Measurements from ENCODE around the gene ELAPOR2.
"Not testable (repeated sequence)": the region's sequence is repeated elsewhere in the genome, so short reads cannot be mapped to it uniquely, and the experiment has no call there.

The ELAPOR2 gene, protein sequence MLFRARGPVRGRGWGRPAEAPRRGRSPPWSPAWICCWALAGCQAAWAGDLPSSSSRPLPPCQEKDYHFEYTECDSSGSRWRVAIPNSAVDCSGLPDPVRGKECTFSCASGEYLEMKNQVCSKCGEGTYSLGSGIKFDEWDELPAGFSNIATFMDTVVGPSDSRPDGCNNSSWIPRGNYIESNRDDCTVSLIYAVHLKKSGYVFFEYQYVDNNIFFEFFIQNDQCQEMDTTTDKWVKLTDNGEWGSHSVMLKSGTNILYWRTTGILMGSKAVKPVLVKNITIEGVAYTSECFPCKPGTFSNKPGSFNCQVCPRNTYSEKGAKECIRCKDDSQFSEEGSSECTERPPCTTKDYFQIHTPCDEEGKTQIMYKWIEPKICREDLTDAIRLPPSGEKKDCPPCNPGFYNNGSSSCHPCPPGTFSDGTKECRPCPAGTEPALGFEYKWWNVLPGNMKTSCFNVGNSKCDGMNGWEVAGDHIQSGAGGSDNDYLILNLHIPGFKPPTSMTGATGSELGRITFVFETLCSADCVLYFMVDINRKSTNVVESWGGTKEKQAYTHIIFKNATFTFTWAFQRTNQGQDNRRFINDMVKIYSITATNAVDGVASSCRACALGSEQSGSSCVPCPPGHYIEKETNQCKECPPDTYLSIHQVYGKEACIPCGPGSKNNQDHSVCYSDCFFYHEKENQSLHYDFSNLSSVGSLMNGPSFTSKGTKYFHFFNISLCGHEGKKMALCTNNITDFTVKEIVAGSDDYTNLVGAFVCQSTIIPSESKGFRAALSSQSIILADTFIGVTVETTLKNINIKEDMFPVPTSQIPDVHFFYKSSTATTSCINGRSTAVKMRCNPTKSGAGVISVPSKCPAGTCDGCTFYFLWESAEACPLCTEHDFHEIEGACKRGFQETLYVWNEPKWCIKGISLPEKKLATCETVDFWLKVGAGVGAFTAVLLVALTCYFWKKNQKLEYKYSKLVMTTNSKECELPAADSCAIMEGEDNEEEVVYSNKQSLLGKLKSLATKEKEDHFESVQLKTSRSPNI
- 3.6 to 29.7 (median 14.1) reads per million in 3 experiments for total RNA-seq

DNA sequence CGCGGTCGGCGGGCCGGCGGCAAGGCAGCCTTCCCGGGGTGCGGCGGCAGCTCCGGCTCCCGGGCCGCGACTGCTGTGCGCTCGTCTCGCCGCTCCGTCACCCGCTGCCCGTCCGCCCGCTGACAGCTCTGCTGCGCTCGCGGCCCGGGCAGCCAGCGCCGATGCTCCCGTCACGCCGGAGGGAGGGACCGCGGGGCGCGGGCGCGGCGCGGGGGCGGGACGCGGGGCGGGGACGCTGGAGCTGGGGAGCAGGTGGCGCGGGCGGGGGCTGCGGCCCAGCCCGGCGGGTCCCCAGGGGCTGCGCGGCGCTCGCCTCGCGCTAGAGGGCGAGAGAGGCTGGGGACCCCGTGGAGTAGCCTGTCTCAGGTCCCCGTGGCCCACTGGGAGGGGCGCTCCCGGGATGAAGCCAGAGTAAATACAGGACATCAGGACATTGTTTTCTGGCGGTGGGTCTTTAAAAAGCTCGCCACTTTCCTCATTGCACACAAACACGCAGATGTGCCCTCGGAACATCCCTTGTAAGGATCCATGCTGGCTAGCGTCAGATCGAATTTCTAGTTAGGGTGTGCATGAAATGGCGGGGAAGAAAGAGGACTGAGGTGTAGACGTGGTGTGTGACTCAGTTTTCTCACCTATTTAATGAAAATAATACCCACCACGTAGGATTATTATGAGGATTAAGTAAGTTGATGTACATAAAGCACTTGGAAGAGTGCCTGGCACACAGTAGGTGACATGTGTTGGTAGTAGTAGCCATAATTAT lies at the start of gene ELAPOR2:
Gene ELAPOR2 (minus strand): TSS at position 130 of the 763 bp plus-strand sequence. CDS start 141 bp downstream, outside the sequence.
- peak; percentile 81 for DNase-seq

DNA sequence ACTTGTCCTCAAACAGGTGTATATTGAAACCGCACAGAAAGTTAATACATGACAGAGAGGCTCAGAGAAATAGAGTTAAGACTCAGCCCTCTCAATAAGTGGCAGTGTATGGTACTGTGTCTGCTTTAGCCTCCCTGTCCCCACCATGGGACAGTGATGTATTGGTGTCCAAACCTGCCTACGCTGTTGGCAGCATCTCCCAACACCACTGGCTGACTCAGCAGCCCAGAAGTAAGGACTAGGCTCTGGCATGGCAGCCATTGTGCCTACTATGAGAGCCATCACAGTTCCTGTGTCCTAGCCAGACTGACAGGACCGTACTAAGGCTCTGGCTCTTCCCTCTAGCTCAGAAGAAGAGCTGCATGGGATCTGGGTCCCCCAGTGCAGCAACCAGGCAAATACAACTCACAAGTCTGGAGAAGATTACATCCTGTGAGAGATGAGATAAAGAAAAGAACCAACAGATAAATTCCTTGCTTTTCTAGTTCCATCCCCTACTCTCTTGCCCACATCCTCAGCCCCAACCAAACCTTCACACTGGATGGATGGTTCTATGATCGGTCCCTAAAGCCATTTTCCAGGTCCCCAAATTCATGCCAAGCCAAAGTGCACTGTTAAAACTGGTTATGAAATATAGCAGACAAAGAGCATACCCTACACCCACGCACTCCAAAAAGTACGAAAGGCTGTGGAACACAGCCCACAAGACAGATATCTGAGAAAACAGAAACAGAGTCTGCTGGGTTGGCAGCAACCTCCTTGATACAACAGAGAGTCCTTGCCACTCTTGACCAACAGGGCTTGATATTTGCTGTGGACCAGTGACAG lies 48.7 kb upstream of the ELAPOR2 start:
- no peak for DNase-seq

DNA sequence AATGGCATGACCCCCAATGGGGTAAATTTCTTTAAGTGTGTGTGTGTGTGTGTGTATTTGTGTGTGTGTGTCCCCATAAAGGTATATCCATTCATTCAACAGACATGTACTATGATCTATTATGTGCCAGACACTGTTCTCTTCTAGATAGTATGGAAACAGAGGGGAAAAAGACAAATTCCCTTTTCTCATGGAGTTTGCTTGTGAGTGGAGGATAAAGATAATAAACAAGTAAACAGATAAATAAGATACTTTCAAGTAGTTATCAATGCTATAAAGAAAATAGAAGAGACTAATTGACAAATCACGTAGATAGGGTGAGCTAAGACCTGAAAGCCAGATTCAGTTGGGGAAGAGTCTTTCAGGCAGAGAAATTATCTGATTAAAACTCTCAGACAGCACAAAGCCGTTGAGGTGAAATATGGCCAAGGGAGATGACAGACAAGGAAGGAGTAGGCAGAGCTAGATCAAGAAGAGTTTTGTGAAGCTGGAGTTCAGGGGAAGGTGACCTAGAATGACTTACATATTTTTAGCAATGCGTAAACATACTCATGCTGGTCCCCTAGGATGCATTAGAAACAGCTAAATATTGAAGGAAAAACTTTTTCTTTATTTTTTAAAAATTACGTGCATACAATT lies 47.6 kb upstream of the ELAPOR2 start:
- DNase-seq: no peak

DNA sequence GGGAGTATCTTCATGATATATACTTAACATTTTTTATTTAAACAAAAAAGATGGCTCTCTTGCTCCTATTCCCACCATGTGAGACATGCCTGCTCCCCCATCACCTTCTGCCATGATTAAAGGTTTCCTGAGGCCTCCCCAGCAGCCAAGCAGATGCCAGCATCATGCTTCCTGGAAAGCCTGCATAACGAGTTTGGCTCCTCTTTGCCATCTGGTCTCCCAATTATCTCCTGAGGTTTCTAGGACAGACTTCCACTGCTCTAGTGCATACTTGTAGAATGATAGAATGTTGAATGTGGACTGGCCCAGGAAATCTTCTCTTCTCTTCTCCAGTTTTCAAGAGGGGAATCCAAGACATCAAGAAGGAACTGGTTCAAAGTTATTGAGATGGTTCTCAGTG lies 45.9 kb upstream of the ELAPOR2 start:
- no peak for DNase-seq

DNA sequence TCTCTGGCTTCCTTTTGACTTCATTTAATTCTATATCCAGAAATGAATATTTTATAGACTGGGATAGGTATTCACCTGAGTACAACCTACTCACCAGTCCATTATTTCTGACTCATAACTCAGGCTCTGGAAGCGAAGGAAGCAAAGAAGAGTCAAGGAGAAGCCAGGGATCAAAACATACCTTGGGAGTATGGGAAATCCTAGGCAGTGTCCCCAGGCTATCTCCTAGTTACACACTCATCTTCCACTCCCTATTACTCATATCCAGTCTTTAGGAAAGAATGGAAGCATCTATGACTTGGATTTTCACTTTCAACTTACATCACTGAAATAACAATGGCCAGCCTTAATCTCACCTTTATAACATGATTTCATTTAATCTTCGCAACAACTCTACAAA lies 40.9 kb upstream of the ELAPOR2 start:
- no peak for DNase-seq

DNA sequence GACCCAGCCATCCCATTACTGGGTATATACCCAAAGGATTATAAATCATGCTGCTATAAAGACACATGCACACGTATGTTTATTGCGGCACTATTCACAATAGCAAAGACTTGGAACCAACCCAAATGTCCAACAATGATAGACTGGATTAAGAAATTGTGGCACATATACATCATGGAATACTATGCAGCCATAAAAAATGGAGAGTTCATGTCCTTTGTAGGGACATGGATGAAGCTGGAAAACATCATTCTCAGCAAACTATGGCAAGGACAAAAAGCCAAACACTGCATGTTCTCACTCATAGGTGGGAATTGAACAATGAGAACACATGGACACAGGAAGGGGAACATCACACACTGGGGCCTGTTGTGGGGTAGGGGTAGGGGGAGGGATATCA lies 37.9 kb upstream of the ELAPOR2 start:
- not testable (repeated sequence) for DNase-seq

DNA sequence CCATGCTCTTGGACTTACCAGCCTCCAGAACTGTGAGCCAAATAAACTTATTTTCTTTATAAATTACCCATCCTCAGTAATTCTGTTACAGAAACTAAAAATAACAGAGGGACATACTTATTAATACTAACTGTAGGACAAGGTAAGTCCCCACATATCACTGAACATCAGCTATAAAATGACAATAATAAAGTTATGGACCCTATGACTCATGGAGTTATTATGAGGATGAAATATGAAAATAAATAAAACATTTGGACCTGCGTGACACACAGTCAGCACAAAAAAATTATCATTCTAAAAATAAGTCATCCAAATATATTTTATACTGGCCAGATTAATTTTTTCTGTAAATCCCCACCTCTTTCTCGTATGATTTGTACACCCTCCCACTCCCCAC lies 34.9 kb upstream of the ELAPOR2 start:
- DNase-seq: no peak

DNA sequence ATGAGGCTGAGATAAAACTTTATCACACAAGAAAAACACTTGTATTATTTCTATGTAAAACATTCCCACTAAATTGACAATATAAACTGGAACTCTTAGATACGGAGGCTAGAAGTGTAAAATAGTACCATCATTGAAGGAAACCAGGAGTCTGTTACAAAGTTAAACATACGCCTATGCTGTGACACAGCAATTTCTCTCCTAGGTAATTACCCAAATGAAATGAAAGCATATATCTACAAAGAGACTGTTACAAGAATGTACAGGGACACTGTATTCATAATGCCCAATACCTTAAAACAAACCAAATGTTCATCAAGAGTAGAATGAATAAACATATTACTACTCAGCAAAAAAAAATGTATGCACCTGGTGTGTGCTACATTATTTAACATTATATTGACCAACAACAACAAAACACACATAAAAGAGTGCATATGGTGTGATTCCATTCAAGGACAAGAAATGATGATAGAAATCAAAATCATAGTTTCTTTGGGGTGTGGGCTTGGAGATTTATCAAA lies 33.2 kb upstream of the ELAPOR2 start:
- no peak for DNase-seq

DNA sequence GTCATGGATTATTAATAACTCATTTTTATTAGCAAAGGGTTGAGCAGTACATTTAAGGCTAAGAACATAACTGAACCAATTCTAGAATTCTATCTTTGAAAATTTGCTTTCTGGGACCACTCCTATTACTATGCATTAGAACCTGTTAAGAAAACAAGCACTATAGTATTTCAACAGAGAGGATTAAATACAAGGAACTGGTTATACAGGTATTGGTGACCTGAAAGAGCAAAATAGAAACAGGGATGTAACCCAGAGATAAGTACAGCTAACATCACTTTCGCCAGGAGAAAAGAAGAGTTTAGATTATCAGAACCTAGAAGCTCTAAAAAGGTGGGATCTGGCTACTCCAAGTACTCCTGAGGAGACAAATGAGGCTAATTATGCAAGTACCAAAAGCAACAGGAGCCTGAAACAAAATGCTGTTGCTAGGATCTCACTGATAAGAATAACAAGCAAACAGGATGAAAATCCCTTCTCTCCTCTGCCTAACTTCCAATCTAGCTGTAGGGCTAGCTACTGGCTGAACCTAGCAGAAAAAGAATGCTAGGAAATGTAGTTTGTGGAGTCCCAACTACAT lies 32.1 kb upstream of the ELAPOR2 start:
- DNase-seq: no peak

DNA sequence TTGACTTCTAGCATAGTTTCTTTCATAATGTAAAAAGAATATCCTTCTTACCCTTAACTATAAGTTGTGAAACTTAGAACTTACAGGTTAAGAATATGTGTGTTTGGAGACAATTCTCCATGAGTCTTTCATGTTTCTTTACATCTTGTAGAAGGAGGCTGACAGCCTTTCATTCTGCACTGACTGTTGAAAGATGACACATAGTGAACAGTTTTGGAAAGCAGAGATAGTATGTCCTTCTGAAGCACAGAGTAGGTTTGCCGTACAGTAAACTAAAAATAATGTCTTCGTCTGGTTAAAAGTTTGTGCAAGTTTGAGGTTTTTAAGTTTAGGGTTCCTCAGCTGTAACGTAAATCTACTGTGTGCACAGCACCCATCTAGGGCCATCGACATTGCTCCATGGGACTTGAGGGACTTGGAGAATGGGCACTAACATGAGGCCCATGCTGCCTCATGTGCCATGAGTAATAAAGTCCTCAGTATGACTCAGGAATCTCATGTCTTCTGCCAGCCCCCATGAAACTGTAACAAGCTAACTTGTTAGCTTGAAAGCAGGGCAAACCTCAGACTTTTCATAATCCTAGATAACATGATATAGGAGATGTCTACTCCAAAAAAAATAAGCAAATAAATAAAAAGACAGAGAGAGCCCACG lies 24.5 kb upstream of the ELAPOR2 start:
- DNase-seq: no peak

DNA sequence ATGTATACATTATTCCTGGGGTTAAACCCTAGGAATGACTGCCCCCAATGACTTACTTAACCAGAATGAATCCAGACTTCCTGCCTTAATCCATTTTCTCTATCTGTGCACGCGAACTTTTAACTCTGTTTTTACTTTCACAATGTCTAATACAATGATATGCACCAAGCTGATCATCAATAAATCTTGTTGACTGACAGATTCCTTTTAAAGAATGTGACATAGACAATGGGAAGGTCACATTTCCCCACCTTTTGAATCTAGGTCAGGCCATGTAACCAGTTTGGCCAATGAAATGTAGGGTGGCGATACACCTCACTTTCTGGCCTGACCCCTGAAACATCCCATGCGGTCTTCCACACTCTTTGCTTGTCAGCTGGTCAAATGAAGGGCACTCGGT lies 23.2 kb upstream of the ELAPOR2 start:
- DNase-seq: no peak

DNA sequence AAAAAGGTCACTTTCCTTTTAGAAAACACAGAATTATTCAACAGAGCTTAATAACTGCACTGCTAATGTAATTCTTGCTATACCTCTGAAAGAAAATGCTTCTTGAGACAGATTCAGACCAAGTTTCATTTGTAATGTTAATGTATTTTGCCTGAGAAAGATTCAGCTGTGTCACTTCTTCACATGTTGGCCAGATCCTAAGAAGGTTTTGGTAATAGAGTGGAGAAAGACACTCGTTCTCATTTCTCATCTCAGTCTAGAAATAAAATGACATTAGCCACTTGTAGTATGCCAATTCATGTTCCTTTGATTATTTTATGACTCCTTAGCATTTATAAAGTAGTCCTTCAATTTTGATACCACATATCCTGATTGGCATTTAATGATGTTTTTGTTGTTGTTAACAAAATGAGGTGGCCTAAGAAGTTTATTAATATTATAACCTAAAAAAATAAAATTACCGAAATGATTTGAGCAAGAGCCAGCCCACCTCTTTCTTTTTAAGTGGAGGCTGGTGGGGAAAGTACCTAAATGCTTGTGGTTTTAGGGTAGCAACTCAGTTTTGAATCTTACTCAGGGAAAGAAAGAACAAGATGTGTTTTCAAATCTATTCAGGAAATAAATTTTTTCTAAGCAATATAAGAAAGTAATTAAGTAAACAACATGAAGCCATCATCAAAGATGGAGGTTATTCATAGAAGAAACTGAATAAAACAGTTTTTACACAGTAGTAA lies 16.4 kb upstream of the ELAPOR2 start:
- DNase-seq: no peak

DNA sequence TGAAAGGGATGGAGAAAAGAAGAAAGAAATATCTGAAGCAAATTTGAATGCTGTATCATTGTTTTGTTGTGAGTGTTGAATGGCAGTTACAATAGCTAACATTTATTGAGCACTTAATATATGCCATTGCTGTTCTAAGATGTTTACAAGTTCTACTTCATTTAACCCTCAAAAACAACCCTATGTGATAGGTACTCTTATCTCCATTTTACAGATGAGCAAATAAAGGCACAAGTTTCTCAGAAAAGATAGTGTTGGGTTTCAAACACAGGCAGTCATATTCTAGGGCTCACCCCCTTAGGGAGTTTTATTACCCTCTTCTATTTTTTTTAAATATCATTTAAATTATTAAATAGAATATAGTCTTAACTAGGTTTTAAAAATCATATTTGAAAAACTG lies 8.3 kb upstream of the ELAPOR2 start:
- DNase-seq: no peak

DNA sequence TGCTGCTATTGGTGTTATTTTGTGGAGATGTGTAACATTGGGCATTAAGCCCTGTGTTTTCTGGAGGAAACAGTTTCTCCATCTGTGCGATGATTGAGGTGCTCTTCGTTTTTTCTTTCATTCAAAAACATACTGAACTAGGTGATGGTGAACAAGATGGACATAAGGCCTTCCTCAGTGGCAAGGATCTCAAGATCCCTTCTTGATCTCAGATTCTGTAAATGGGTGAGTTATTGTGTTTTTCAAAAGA lies 759 bp upstream of the ELAPOR2 start:
- DNase-seq: no peak

DNA sequence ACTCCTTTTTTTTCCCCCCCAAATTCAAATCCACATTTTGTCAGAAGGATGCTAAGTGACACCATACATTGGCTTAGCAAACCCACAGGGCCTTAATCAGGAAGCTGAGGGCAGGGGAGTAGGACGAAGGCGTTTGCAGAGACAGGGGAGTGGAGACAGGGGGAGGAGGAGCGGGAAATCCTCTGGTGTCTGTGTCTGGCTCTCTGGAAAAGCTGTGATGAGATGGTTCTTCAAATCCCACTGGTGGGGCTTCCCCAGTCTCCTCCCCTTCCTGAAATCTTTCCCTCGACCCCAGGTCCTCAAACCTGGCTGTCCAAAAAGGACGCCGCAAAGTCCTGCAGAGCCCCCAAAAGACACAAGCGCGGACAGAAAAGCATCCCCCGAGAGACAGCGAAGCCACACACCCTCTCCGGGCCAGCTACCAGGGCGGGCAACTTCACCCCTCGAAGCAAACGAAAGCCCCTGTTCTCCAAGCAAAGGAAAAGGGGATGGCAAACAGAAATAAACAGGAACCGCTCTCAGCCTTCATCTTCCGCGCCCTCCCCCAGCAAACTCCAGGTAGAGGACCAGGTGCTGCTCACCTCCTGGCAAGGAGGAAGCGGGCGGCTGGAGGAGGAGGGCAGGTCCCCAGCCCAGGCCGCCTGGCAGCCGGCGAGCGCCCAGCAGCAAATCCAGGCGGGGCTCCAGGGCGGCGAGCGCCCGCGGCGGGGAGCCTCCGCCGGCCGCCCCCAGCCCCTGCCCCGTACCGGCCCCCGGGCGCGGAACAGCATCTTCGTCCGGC lies 520 bp downstream of the ELAPOR2 start:
- DNase-seq: peak; percentile 9

DNA sequence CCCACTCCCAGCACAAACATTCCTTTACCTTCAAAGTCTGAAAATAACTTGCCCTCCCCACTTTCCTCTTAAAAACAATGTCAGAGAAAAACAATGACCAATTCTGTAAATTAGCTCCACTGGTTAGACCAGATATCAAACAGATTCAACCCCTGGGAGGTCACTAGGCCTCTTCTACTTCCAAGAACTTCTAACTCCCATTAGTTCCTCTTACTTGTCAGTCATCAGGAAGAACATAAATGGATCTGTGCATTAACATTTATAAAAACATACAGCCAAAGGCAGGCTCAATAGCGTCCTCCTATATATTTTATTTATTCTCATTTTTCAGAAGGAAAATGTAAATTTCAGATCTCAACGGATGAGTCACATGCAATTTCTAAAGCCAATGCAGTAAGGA lies 2.2 kb downstream of the ELAPOR2 start:
- no peak for DNase-seq

DNA sequence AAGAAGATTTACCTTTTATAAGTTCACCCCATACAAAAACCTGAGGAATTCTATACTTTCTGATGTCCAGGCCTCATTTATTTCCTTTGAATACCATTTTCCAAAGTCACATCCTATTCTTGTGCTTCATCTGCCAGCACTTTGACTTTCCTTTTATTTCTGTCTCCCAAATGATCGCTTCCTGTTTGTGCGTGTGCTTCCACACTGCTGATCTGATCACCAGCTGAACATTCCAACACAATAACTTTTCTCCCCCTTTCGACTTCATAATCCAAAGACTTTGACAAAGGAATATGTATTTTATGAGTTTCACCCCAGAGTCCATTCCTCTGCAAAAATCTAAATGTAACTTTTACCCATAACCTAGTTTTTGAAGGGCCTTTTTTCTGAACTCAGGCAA lies 3.1 kb downstream of the ELAPOR2 start:
- DNase-seq: no peak

DNA sequence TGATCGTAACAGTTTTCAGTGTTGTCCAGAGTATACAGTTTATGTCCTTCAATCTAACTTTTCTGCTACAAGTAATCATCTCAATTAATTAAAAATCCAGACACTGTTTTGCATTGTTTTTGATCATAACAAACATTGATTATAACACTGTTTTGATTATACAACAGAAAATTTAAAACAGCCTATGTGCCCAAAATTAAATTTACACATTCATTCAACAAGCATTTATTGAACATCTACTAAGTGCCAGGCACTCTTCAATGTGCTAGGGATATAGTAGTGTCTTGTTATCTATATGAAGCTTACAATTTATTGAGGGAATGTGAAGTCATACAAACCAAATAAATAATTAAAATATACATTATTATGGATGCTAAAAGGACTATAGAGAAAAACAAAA lies 10.6 kb downstream of the ELAPOR2 start:
- DNase-seq: no peak

DNA sequence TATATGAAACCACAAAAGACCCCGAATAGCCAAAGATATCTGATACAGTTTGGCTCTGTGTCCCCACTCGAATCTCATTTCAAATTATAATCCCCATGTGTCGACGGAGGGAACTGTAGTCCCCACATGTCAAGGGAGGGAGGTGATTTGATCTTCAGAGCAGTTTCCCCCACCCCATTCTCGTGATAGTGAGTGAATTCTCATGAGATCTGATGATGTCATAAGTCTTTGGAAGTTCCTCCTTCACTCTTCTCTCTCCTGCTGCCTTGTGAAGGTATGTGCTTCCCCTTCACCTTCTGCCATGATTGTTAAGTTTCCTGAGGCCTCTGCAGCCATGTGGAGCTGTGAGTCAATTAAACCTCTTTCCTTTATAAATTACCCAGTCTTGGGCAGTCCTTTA lies 13.0 kb downstream of the ELAPOR2 start:
- DNase-seq: no peak

Measured in central memory CD4-positive, alpha-beta T cell (primary cell).